Endothelial cell of umbilical vein (primary cell): ENCODE measurements around the gene WNT8A.

Source experiments
- EZH2 ChIP-seq: IDR thresholded peaks from 2 replicates; pipeline ENCODE4 v1.6.1; 2012; ENCODE audit warnings: borderline replicate concordance, low read depth, mild to moderate bottlenecking, moderate library complexity, low read length, inconsistent platforms; ENCODE audit not compliant: severe bottlenecking
- FOS ChIP-seq: IDR thresholded peaks from 2 replicates; pipeline ENCODE4 v1.6.1; 2011; ENCODE audit warnings: mild to moderate bottlenecking, low read length, moderate library complexity, borderline replicate concordance; ENCODE audit not compliant: insufficient read depth
- GATA2 ChIP-seq: IDR thresholded peaks from 2 replicates; pipeline ENCODE4 v1.7.0; 2011; ENCODE audit warnings: low read depth, mild to moderate bottlenecking, moderate library complexity, mixed read lengths, low read length; ENCODE audit not compliant: insufficient read length, insufficient read depth
- JUN ChIP-seq: IDR thresholded peaks from 2 replicates; pipeline ENCODE4 v1.6.1; 2011; ENCODE audit warnings: borderline replicate concordance, low read depth; ENCODE audit not compliant: insufficient read length, insufficient read depth
- MYC ChIP-seq: IDR thresholded peaks from one replicate; pipeline ENCODE4 v1.6.1; 2011; ENCODE audit warnings: mild to moderate bottlenecking, low read depth, low read length
- POLR2A ChIP-seq: IDR thresholded peaks from 2 replicates; pipeline ENCODE4 v1.6.1; 2012; ENCODE audit warnings: low read depth, mild to moderate bottlenecking, control low read depth, low read length
- POLR2AphosphoS5 ChIP-seq: IDR thresholded peaks from 2 replicates; pipeline ENCODE4 v1.6.1; 2012; ENCODE audit warnings: low read depth, mild to moderate bottlenecking, control low read depth, low read length, moderate library complexity; ENCODE audit not compliant: insufficient read depth
- TF ChIP-seq, protein P1 (sequence below), 2 donors: IDR thresholded peaks; 1 replicate in 1 of 2; 2 replicates in 1 of 2; pipeline ENCODE4 v1.5.1; 2011; ENCODE audit warnings: low read length in 2 of 2, mild to moderate bottlenecking in 2 of 2, moderate library complexity in 2 of 2, control low read depth in 1 of 2, inconsistent platforms in 1 of 2, low read depth in 1 of 2; ENCODE audit not compliant: insufficient read depth in 1 of 2; ENCODE audit errors: extremely low read depth in 1 of 2
- TF ChIP-seq, protein P2 (sequence below): IDR thresholded peaks from 2 replicates; pipeline ENCODE4 v1.6.1; 2011; ENCODE audit not compliant: insufficient read depth, insufficient read length

DNA sequence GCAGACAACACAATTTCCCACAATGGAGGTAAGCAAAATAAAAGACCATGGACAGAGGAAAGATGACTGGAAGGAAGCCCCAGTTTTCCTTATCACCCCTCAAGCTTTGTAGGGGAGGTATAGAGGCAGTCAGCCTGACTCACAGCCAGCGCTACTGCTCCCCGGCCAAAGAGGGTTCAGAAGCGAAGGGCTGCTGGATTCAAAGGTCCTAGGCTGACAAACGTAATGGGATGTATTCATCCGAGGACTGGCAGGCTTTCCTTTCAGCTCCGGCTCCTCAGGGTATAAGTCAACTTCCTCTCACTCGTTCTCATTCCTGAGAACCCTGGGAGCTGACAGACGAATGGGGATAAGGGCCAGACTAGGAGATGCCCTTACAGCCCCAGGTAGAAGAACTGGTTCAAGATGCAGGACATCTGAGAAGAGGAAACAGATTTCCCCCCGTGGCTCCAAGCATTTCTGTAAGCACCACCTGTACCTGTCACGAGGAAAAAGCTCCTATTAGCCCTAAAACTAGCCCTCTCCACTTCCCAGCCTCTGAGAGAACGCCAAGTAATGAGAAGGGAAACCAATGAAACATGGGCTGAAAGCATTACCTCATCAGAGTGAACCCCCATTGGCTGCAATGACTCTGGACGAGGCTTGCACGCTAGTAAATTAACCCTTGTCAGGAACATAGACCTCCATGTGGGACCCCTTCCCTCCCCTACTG is 28.8 kb upstream of the WNT8A start:
- TF ChIP-seq, protein P1, sequence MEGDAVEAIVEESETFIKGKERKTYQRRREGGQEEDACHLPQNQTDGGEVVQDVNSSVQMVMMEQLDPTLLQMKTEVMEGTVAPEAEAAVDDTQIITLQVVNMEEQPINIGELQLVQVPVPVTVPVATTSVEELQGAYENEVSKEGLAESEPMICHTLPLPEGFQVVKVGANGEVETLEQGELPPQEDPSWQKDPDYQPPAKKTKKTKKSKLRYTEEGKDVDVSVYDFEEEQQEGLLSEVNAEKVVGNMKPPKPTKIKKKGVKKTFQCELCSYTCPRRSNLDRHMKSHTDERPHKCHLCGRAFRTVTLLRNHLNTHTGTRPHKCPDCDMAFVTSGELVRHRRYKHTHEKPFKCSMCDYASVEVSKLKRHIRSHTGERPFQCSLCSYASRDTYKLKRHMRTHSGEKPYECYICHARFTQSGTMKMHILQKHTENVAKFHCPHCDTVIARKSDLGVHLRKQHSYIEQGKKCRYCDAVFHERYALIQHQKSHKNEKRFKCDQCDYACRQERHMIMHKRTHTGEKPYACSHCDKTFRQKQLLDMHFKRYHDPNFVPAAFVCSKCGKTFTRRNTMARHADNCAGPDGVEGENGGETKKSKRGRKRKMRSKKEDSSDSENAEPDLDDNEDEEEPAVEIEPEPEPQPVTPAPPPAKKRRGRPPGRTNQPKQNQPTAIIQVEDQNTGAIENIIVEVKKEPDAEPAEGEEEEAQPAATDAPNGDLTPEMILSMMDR (IDR thresholded peaks at IDR 0.05; ENCODE audit: extremely low read depth in 1 of 2, insufficient read depth in 1 of 2, low read depth in 1 of 2, low read length in 2 of 2), result no peak
- TF ChIP-seq, protein P2, sequence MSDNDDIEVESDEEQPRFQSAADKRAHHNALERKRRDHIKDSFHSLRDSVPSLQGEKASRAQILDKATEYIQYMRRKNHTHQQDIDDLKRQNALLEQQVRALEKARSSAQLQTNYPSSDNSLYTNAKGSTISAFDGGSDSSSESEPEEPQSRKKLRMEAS, result no peak
- TF ChIP-seq EZH2 (no peak), MYC (no peak), POLR2A (no peak), POLR2AphosphoS5 (no peak), JUN (no peak), FOS (no peak), GATA2 (no peak)
